ENCODE results near the gene TSPAN5.

- TF ChIP-seq CTCF (IDR thresholded peaks at IDR 0.05; ENCODE audit: insufficient read depth, low read depth, low read length) (no peak), EZH2 (IDR thresholded peaks at IDR 0.05; ENCODE audit: insufficient read depth, low read length) (no peak)
These were observed 211.7 kb downstream of the TSPAN5 start for GRCh38 chr4:98446499-98447375.
